ENCODE data around the gene P3H3.
"Not testable (repeated sequence)": the region's sequence is repeated elsewhere in the genome, so short reads cannot be mapped to it uniquely, and the experiment has no call there.

P3H3 gene

DNA sequence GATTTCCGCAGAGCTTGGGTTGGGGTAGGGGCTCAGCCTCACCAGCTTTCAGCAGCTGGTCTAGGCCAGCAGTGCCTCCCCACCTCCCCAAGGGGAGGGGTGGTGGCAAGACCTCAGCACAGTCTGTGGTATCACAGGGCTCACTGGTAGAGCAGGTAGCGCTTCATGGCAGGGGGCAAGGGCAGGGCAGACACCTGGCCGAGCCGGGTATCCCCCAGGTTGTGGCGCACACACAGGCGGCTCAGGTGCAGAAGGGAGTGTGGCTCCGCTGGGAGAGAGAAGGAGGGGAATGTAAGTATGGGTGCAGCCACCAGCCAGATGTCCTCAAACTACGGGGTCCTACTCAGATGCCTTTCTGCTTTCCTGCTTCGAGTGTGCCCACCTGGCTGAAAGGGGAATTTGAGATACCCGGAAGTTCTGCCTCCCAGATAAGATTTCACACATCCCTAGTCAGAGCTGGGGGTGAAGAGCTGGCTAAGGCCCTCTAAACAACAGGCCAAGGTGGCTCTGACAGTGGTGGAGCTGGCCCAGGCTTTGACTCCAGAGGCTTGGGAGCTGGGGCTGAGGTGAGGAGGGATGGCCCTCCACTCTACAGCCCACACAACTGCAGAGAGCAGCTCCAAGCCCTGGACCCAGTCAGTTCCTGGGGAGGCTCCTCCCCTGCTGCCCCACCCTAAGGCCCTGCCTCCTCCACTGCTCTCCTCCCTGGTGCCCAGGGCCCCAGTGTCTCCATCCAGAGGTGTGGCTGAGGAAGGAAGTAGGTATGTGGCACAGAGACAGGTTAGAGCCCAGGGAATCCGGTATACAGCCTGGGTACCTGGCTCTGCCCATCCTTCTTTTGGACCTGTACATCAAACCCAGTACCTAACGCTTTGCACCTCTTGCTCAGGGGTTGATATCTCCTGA lies 43.1 kb downstream of the P3H3 start:
- Mint-ChIP-seq H3K4me3 (peak overlapping the region; percentile 89), H3K4me1 (peaks cover 48% of the 10 kb centered on the region), H3K36me3 (peaks cover 8% of the 10 kb centered on the region)

GRCh38 chr12:6872073-6873048 lies 44.2 kb downstream of the P3H3 start:
- Mint-ChIP-seq H3K36me3 (peaks cover 7% of the 10 kb centered on the region), H3K9me3 (no peaks in the 10 kb centered on the region), H3K4me3 (peak overlapping the region; percentile 89), H3K4me1 (peaks cover 48% of the 10 kb centered on the region), H3K27ac (peak overlapping the region; percentile 62), H3K27me3 (no peaks in the 10 kb centered on the region)

More for the DNA sequence above, 43.1 kb downstream of the P3H3 start:
- no peaks in the 10 kb centered on the region for H3K9me3 Mint-ChIP-seq
- H3K27me3 Mint-ChIP-seq, result no peaks in the 10 kb centered on the region
- peak overlapping the region; percentile 52 for H3K27ac Mint-ChIP-seq

DNA sequence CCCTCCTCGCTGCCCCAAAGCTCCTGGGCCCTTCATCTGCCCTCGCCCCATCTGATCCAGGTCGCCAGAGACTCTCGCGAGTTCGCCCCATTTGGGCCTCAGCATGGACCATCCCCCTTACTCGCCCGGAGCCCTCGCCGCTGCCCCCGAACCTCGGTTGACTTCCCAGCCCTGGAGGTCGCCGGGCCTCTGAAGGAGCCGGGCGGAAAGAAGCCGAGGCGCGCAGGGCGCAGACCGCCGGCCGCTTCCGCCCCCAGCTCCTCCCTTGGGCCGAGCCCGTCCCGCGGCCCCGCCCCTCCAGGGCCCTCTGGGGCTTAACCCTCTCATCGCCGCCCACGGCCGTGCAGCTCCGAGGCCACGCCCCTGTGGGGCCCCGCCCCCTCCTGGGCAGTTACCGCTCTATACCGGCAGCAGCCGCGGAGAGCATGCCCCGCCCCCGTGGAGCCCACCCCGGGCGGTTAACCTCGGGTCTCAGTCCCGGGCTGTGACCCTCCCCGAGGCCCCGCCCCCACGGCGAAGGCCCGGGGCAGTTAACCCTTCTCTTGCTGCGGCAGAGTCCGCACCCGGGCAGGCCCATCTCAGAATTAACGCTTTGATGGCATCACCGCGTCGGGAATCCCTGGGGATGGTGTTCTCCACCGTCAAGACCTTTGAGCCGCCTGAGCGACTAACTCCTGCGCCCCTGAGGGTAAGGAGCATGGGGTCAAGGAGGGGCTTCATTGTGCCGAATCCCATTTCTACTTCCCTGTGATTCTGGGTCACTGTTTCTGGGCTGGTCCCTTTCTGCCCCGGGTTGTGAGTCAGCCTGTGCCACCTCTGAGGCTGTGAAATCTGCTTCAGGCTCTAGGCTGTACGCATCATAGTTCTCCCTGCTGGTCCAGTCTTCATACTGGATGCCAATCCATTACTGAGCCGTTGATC lies 45.1 kb downstream of the P3H3 start, which contains the start of gene SPSB2:
Gene SPSB2, minus strand, starts transcription at position 210 of the 921 bp plus-strand sequence. CDS start 402 bp downstream, outside the sequence.
- Mint-ChIP-seq H3K4me1 (peaks cover 45% of the 10 kb centered on the region), H3K27ac (peak within 1 kb of the TSS; percentile 70), H3K36me3 (peaks cover 6% of the 10 kb centered on the region), H3K4me3 (peak within 1 kb of the TSS; percentile 89), H3K27me3 (no peaks in the 10 kb centered on the region), H3K9me3 (no peaks in the 10 kb centered on the region)

GRCh38 chr12:6874015-6874368 lies 45.8 kb downstream of the P3H3 start:
- not testable (repeated sequence) for H3K36me3 Mint-ChIP-seq, H3K9me3 Mint-ChIP-seq, H3K27me3 Mint-ChIP-seq
- Mint-ChIP-seq H3K27ac (peak overlapping the region; percentile 70), H3K4me1 (peaks cover 39% of the 10 kb centered on the region), H3K4me3 (peak overlapping the region; percentile 89)

GRCh38 chr12:6879824-6880223 lies 51.6 kb downstream of the P3H3 start:
- not testable (repeated sequence) for H3K27ac Mint-ChIP-seq, H3K27me3 Mint-ChIP-seq, H3K4me3 Mint-ChIP-seq, H3K9me3 Mint-ChIP-seq, H3K4me1 Mint-ChIP-seq, H3K36me3 Mint-ChIP-seq

- H3K36me3 Mint-ChIP-seq, result no peaks in the 10 kb centered on the region
- H3K4me3 Mint-ChIP-seq, result no peak overlapping the region
- no peaks in the 10 kb centered on the region for H3K4me1 Mint-ChIP-seq
- no peak overlapping the region for H3K27ac Mint-ChIP-seq
- H3K27me3 Mint-ChIP-seq, result no peaks in the 10 kb centered on the region
- H3K9me3 Mint-ChIP-seq, result no peaks in the 10 kb centered on the region
Measured at GRCh38 chr12:6883252-6883651, 55.0 kb downstream of the P3H3 start.

DNA sequence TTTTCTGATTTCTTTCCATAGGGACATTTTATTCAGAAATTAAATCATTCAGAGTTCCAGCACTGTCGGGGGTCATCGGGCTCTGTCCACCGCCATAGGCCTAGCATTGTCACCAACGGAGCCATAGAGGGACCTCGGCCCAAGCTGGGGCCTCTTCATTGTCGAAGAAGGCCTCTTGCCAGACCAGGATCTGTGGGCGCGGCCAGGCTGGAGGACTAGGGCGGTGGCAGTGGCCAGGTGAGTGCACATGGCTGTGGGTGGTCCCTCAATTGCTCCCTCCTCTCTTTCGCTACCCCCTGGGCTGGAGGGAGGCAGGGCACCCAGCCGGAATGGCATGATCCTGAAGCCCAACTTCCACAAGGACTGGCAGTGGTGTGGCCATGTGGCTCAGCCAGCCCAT lies 55.5 kb downstream of the P3H3 start:
- Mint-ChIP-seq H3K4me1 (no peaks in the 10 kb centered on the region), H3K27me3 (no peaks in the 10 kb centered on the region)

DNA sequence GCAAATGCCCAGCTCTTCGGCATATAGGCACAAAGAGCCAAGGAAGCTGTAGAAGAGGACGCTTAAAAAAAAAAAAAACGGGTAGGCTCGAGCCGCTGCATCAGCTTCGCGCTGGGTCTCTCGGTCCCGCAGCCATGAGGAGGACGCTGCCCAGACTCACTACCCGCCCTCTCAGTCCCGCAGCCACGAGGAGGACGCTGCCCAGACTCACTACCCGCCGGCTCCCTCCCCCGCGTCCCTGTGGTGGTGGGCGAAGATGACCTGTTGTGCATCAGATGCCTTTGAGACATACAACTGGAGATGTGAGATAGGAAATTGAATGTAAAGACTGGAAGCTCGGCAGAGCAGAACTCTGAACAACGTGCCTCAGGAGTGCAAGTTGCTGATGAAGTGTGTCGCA lies 56.3 kb downstream of the P3H3 start:
- Mint-ChIP-seq H3K4me1 (no peaks in the 10 kb centered on the region), H3K27me3 (no peaks in the 10 kb centered on the region), H3K4me3 (no peak overlapping the region), H3K36me3 (no peaks in the 10 kb centered on the region), H3K9me3 (no peaks in the 10 kb centered on the region), H3K27ac (no peak overlapping the region)

More for the DNA sequence above, 55.5 kb downstream of the P3H3 start:
- Mint-ChIP-seq H3K27ac (no peak overlapping the region), H3K9me3 (no peaks in the 10 kb centered on the region), H3K36me3 (no peaks in the 10 kb centered on the region), H3K4me3 (no peak overlapping the region)

DNA sequence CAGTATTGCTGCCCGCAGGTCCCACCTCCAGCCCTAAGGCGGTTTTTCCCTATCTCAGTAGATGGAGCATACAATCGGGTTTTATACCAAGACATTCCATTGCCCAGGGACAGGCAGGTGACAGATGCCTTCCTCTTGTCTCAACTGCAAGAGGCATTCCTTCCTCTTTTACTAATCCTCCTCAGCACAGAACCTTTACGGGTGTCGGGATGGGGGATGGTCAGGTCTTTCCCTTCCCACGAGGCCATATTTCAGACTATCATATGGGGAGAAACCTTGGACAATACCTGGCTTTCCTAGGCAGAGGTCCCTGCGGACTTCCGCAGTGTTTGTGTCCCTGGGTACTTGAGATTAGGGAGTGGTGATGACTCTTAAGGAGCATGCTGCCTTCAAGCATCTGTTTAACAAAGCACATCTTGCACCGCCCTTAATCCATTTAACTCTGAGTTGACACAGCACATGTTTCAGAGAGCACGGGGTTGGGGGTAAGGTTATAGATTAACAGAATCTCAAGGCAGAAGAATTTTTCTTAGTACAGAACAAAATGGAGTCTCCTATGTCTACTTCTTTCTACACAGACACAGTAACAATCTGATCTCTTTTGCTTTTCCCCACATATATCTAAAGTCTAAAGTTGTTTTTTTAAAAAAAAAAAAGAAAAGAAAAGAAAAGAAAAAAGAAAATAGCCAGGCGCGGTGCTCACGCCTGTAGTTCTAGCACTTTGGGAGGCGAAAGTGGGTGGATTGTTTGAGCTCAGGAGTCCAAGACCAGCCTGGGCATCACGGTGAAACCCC lies 58.2 kb downstream of the P3H3 start:
- H3K4me3 Mint-ChIP-seq, H3K9me3 Mint-ChIP-seq, H3K4me1 Mint-ChIP-seq, H3K36me3 Mint-ChIP-seq, H3K27me3 Mint-ChIP-seq, H3K27ac Mint-ChIP-seq: not testable (repeated sequence)

DNA sequence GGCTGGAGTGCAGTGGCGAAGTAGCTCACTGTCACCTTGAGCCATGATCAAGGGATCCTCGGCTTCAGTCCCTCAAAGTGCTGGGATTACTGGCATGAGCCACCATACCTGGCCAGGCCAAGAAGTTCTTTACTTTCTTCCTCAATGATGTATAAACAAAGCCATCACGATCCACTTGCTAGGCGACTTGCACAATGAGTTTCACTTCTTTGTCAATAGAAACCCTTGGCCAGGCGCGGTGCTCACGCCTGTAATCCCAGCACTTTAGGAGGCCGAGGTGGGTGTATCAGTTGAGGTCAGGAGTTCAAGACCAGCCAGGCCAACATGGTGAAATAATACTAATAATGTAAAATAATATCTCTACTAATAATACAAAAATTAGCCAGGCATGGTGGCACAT lies 59.3 kb downstream of the P3H3 start:
- Mint-ChIP-seq H3K4me3 (no peak overlapping the region), H3K27ac (no peak overlapping the region), H3K27me3 (no peaks in the 10 kb centered on the region), H3K36me3 (no peaks in the 10 kb centered on the region), H3K4me1 (peaks cover 12% of the 10 kb centered on the region), H3K9me3 (no peaks in the 10 kb centered on the region)

GRCh38 chr12:6888360-6888759 lies 60.2 kb downstream of the P3H3 start:
- H3K27ac Mint-ChIP-seq, result no peak overlapping the region
- H3K36me3 Mint-ChIP-seq, result no peaks in the 10 kb centered on the region
- H3K4me3 Mint-ChIP-seq, result no peak overlapping the region
- peaks cover 12% of the 10 kb centered on the region for H3K4me1 Mint-ChIP-seq
- H3K27me3 Mint-ChIP-seq, result no peaks in the 10 kb centered on the region
- H3K9me3 Mint-ChIP-seq, result no peaks in the 10 kb centered on the region

DNA sequence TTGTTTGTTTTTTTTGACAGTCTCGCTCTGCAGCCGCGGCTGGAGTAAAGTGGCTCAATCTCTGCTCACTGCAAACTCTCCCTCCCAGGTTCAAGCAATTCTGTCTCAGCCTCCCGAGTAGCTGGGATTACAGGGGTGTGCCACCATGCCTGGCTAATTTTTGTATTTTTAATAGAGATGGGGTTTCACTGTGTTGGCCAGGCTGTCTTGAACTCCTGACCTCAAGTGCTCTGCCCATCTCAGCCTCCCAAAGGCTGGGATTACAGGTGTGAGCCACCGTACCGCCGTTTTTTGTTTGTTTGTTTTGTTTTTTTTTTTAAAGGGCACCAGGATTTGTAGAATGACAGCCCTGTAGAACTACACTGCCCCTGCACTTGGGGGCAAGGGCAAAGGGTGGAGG lies 60.6 kb downstream of the P3H3 start:
- H3K27me3 Mint-ChIP-seq, H3K36me3 Mint-ChIP-seq, H3K4me3 Mint-ChIP-seq: not testable (repeated sequence)

More for the DNA sequence above, 60.6 kb downstream of the P3H3 start:
- H3K9me3 Mint-ChIP-seq, result not testable (repeated sequence)
- Mint-ChIP-seq H3K27ac (peak overlapping the region; percentile 35), H3K4me1 (peaks cover 12% of the 10 kb centered on the region)
